C4-2B (cell line): ENCODE data around the gene CREG2.

Source experiments
- H3K27ac ChIP-seq: fragments of 450-650 bp; 2 replicates; pipeline ENCODE4 v1.5.1; 2017
- ZFX ChIP-seq: fragments of 450-650 bp; IDR thresholded peaks from 2 replicates; pipeline ENCODE4 v1.6.1; 2017
- TF ChIP-seq, protein P1 (sequence below): fragments of 450-650 bp; conservative IDR thresholded peaks from 2 replicates; pipeline ENCODE4 v1.5.1; 2017; ENCODE audit warnings: mild to moderate bottlenecking

The CREG2 gene

DNA sequence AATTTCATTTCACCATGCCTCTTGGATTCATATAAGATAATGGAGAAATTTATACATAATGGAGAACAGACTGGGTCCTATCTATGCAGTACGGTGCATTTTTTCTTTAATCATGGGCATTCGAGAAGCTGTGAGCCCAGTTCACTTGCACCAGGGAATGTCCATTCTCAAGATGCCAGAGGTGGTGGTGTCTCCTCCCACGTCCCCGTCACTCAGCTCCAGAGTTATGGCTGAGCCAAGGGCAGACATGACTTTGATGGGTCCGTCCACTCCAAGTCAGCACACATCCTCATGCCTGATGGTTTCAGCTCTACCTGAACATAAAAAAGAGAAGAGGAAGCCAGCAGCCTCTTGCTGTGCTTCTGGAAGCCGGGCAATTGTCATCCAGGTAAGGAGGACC is 42.1 kb upstream of the CREG2 start:
- TF ChIP-seq, protein P1, sequence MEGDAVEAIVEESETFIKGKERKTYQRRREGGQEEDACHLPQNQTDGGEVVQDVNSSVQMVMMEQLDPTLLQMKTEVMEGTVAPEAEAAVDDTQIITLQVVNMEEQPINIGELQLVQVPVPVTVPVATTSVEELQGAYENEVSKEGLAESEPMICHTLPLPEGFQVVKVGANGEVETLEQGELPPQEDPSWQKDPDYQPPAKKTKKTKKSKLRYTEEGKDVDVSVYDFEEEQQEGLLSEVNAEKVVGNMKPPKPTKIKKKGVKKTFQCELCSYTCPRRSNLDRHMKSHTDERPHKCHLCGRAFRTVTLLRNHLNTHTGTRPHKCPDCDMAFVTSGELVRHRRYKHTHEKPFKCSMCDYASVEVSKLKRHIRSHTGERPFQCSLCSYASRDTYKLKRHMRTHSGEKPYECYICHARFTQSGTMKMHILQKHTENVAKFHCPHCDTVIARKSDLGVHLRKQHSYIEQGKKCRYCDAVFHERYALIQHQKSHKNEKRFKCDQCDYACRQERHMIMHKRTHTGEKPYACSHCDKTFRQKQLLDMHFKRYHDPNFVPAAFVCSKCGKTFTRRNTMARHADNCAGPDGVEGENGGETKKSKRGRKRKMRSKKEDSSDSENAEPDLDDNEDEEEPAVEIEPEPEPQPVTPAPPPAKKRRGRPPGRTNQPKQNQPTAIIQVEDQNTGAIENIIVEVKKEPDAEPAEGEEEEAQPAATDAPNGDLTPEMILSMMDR = no peak
- TF ChIP-seq ZFX = no peak
- no peak overlapping the region for H3K27ac ChIP-seq

DNA sequence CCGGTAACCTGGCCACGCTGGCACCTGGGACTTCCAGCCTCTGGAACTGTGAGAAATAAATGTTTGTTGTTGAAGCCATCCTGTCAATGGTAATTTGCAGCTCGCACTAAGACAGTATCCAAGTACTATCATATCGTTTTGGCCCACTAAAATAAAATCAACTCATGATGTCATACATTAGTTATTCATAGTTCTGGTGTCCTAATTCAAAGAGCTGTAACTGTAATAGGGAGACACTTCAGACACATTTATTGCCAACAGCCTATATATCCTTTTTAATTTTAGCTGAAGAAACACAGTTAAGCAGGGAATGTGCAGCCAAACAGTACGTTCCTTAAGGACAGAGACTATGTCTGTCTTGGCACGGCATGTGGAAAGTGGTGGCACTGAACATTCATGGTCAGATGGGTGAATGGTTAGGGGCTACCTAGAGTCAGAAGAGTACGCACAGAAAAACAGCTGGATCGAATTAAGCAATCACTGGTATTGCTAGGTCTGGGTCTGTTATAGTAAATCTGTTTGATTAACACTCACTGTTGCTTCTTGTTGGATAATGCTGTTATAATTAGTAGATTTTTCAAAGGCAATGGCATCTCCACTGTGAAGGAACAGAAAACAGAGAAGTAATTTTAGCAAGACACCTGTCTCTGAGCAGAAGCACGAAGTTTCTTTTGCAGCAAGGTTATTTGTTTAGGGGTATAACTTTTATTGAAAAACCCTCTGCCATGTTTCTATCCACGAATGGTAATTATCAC is 41.3 kb upstream of the CREG2 start:
- no peak overlapping the region for H3K27ac ChIP-seq
- TF ChIP-seq, protein P1 = no peak
- no peak for TF ChIP-seq ZFX

DNA sequence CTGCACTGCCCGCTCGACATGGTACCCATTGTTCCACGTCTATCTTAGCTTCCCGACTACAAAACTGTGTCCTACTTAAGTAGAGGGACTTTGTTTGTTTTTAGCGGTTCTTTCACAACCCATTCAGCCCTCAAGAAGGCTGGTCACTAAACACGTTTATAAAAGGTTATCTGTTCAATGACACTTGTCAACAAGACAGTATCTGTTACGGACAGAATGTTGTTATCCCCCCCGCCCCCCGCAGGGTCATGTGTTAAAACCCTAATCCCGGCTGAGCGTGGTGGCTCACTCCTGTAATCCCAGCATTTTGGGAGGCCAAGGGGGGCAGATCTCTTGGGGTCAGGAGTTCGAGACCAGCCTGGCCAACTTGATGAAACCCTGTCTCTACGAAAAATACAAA is 40.4 kb upstream of the CREG2 start:
- H3K27ac ChIP-seq = no peak overlapping the region
- TF ChIP-seq, protein P1 = no peak
- no peak for TF ChIP-seq ZFX

DNA sequence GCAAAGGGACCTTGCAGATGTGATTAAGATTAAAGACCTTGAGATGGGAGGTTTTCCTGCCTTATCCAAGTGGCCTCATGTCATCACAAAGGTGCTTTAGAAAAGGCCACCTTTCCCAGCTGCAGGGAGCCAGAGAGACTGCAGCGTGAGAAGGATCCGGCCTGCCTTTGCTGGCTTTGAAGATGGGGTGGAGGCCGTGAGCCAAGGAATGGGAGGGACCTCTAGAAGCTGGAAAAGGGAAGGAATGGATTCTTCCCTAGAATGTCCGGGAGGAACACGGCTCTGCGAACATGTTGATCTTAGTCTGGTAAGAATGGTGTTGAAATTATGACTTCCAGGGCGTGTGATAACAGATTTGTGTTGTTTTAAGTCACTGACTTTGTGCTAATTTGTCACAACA is 39.9 kb upstream of the CREG2 start:
- TF ChIP-seq, protein P1 = no peak
- no peak for TF ChIP-seq ZFX
- H3K27ac ChIP-seq = no peak overlapping the region

DNA sequence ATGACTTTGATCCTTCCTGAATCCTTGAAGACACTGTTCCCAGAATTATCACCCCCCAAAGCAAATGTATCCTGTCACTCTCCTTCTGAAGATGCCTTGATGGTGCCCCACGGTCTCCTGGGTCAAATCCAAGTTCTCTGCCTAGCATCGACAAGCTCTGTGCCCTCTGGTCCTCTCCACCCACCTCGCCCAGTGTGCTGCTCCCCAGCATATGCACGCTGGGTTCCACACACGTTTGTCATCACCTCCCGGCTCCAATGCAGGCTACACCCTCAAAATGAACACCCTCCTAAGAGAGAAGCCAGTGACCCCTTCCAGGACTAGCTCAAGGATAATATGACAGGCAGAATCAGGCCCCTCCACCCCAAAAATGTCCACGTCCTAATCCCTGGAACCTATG is 39.5 kb upstream of the CREG2 start:
- no peak overlapping the region for H3K27ac ChIP-seq
- no peak for TF ChIP-seq ZFX
- TF ChIP-seq, protein P1 = no peak

DNA sequence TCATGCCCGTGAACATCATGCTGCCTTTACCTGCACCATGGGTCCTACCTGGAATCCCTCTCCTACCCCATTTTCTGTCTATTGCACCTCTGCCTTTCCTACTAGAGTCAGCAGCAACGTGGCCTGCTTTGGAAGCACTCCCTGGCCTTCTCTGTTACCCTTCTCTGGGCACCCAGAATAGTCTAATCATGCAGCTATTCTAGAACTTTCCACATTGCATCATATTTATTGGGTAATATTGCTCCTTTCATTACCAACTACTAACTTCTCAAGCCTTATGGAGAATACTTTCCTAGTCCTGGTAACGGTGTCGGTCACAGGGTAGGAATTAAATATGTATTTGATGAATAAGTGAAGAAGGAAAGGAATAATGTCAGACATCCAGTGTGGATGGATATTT is 33.3 kb upstream of the CREG2 start:
- H3K27ac ChIP-seq = no peak overlapping the region
- TF ChIP-seq, protein P1 = no peak
- no peak for TF ChIP-seq ZFX

DNA sequence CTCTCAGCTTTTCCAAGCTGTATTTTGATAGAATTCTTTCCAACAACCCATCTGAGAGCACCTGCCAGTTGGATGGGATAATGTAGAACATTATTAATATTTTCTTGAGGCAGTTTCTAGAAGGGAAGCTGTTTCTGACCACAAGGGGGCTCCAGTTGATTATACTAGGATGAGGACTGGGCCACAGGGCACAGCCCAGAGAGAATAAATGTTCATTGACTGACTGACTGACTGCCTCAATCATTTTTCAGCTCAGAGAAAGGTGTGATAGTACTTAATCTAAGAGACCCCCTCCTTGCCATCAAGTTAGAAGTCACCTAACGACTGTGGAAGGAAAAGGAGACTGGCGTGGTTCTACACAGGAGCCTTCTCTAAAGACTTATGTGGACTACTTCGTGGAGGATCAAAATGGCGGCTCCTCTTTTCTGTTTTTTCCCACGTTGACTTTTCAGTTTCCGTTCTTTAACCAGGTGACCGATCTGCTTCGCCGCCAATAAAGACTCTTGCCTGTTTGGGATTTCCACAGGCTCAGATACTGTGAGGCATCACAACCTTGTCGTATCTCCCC is 31.9 kb upstream of the CREG2 start:
- H3K27ac ChIP-seq = no peak overlapping the region

More for the DNA sequence above, 31.9 kb upstream of the CREG2 start:
- TF ChIP-seq ZFX = no peak
- TF ChIP-seq, protein P1 = peak; percentile 87
